GM12878 (cell line): Measurements from ENCODE around the gene PI4KA. TPM values are rescaled to one million over a fixed set of nuclear protein-coding genes. Genes with fewer than 3 reads are reported as not detected.

Source experiments
- ATAC-seq: fragments of 200-7000 bp; cut with Tn5 transposase; 3 replicates; pipeline ENCODE4 v1.9.1; 2020; ENCODE audit warnings: mild to moderate bottlenecking, moderate library complexity
- BruUV-seq: library from RNA; stranded (reverse); fragments of 400-500 nt; replicated peaks from 2 replicates; lab custom pipeline; 2021; lab: Mats Ljungman, UMichigan
- CTCF ChIA-PET: fragments of 300-600 bp; sonication (Branson Sonifier 250); formaldehyde crosslinking; extraction: SDS; loops from one replicate; lab custom pipeline; 2021; ENCODE audit warnings: inconsistent platforms; lab: Yijun Ruan, JAX
- POLR2A ChIA-PET: fragments of 350-600 bp; formaldehyde crosslinking; extraction: SDS; loops from one replicate; lab custom pipeline; 2021; ENCODE audit warnings: inconsistent platforms; lab: Charles Lee
- RAD21 ChIA-PET: fragments of 300-600 bp; sonication (Branson Sonifier 250); formaldehyde crosslinking; loops from one replicate; lab custom pipeline; 2023; ENCODE audit warnings: antibody characterized with exemption; ENCODE audit not compliant: unreplicated experiment; lab: Charles Lee
- SMC1A ChIA-PET: fragments of 300-600 bp; sonication (Branson Sonifier 250); formaldehyde crosslinking; loops from one replicate; lab custom pipeline; 2023; ENCODE audit not compliant: unreplicated experiment, uncharacterized antibody; lab: Charles Lee
- DNase-seq: peaks from one replicate; pipeline ENCODE4 v3.0.0-alpha.2; 2011; ENCODE audit warnings: low read depth, low spot score
- FAIRE-seq: peaks from 3 replicates; lab custom pipeline; 2011; peaks lifted over from hg19 to GRCh38; lab: Jason Lieb, UNC
- H2AFZ ChIP-seq: 2 replicates; pipeline ENCODE4 v1.6.0; 2011; ENCODE audit warnings: low read depth, low read length, control low read depth; ENCODE audit not compliant: control insufficient read depth
- H3K27ac ChIP-seq: 2 replicates; pipeline ENCODE4 v1.5.1; 2011; ENCODE audit warnings: control low read depth; ENCODE audit not compliant: control insufficient read depth, insufficient read depth
- H3K27me3 ChIP-seq, 2 experiments: replicated peaks in 1 of 2; 2 replicates each; pipeline versions ENCODE4 v1.6.0 to v1.6.1; 2011; ENCODE audit warnings: low read length in 1 of 2; ENCODE audit not compliant: control insufficient read depth in 2 of 2, insufficient read depth in 2 of 2
- H3K36me3 ChIP-seq, 2 experiments: 2 replicates each; pipeline ENCODE4 v1.5.1; 2011; ENCODE audit warnings: low read length in 1 of 2; ENCODE audit not compliant: control insufficient read depth in 2 of 2, insufficient read depth in 2 of 2
- H3K4me1 ChIP-seq: 2 replicates; pipeline ENCODE4 v1.6.1; 2011; ENCODE audit warnings: mild to moderate bottlenecking, low read length, moderate library complexity, mixed read lengths; ENCODE audit not compliant: control insufficient read depth, insufficient read depth
- H3K4me2 ChIP-seq: 2 replicates; pipeline ENCODE4 v1.6.0; 2011; ENCODE audit warnings: control low read depth; ENCODE audit not compliant: control insufficient read depth, insufficient read depth
- H3K4me3 ChIP-seq: fragments of 200-600 bp; sonication (generic); 2 replicates; pipeline ENCODE4 v1.5.1; 2016
- H3K79me2 ChIP-seq: 2 replicates; pipeline ENCODE4 v1.6.0; 2011; ENCODE audit warnings: low read length; ENCODE audit not compliant: control insufficient read depth, insufficient read depth
- H3K9ac ChIP-seq: 2 replicates; pipeline ENCODE4 v1.8.0; 2011; ENCODE audit warnings: low read length, control low read depth, mixed read lengths; ENCODE audit not compliant: control insufficient read depth, insufficient read depth
- H3K9me3 ChIP-seq: replicated peaks from 3 replicates; pipeline ENCODE4 v1.5.1; 2011; ENCODE audit warnings: mild to moderate bottlenecking, low read length; ENCODE audit not compliant: control insufficient read depth, insufficient read depth
- H4K20me1 ChIP-seq: 2 replicates; pipeline ENCODE4 v1.6.0; 2011; ENCODE audit not compliant: control insufficient read depth, insufficient read depth
- ASH2L ChIP-seq: fragments of 300-600, 200-600 bp; sonication (generic); IDR thresholded peaks from 2 replicates; pipeline ENCODE4 v1.6.1; 2017; ENCODE audit warnings: low read depth, mild to moderate bottlenecking, borderline replicate concordance
- CHD2 ChIP-seq: IDR thresholded peaks from 2 replicates; pipeline ENCODE4 v1.6.1; 2011; ENCODE audit warnings: low read depth, low read length, improper control_type of control experiment, borderline replicate concordance
- ELK1 ChIP-seq: IDR thresholded peaks from 2 replicates; pipeline ENCODE4 v1.6.1; 2012; ENCODE audit warnings: low read depth, low read length, improper control_type of control experiment
- IRF5 ChIP-seq: fragments of 450-650 bp; IDR thresholded peaks from 2 replicates; pipeline ENCODE4 v1.6.1; 2017; ENCODE audit warnings: borderline replicate concordance
- KLF5 ChIP-seq: fragments of 450-650 bp; IDR thresholded peaks from 2 replicates; pipeline ENCODE4 v1.6.1; 2014; ENCODE audit warnings: mild to moderate bottlenecking; ENCODE audit not compliant: partially characterized antibody
- MAX ChIP-seq: IDR thresholded peaks from 2 replicates; pipeline ENCODE4 v1.6.1; 2012; ENCODE audit warnings: low read depth, low read length, improper control_type of control experiment
- MYB ChIP-seq: fragments of 150-350 bp; IDR thresholded peaks from 2 replicates; pipeline ENCODE4 v1.6.1; 2014; ENCODE audit warnings: mild to moderate bottlenecking, low read depth, low read length, borderline replicate concordance
- NKRF ChIP-seq: fragments of 450-650 bp; conservative IDR thresholded peaks from 2 replicates; pipeline ENCODE4 v1.6.1; 2017; ENCODE audit warnings: mild to moderate bottlenecking, moderate library complexity
- NR2C2 ChIP-seq: IDR thresholded peaks from 2 replicates; pipeline ENCODE4 v1.6.1; 2011; ENCODE audit warnings: borderline replicate concordance, low read depth; ENCODE audit not compliant: control insufficient read depth, insufficient read length
- RAD51 ChIP-seq: fragments of 450-650 bp; IDR thresholded peaks from 2 replicates; pipeline ENCODE4 v1.6.1; 2016; ENCODE audit warnings: moderate library complexity, mild to moderate bottlenecking, inconsistent platforms
- RB1 ChIP-seq: fragments of 450-650 bp; formaldehyde crosslinking; IDR thresholded peaks from 2 replicates; pipeline ENCODE4 v1.6.1; 2017; ENCODE audit warnings: mild to moderate bottlenecking, borderline replicate concordance
- RCOR1 ChIP-seq: conservative IDR thresholded peaks from 2 replicates; pipeline ENCODE4 v1.6.1; 2012; ENCODE audit warnings: low read depth, low read length, improper control_type of control experiment
- STAT1 ChIP-seq: fragments of 450-650 bp; conservative IDR thresholded peaks from 2 replicates; pipeline ENCODE4 v1.6.1; 2014; ENCODE audit warnings: antibody characterized with exemption, mild to moderate bottlenecking
- SUZ12 ChIP-seq: fragments of 200-600 bp; sonication (generic); IDR thresholded peaks from one replicate; pipeline ENCODE4 v1.6.1; 2018; ENCODE audit warnings: antibody characterized with exemption, mild to moderate bottlenecking; ENCODE audit not compliant: unreplicated experiment
- YBX1 ChIP-seq: fragments of 450-650 bp; IDR thresholded peaks from 2 replicates; pipeline ENCODE4 v1.6.1; 2016; ENCODE audit warnings: antibody characterized with exemption
- WGBS: methylation state at CpG from one replicate; pipeline ENCODE4 v1.1.6; 2016; ENCODE audit warnings: low lambda C conversion rate; ENCODE audit not compliant: insufficient replicate concordance, insufficient coverage; ENCODE audit errors: missing lambda C conversion rate; 5-methylcytosine and 5-hydroxymethylcytosine counted together
- in situ Hi-C: fragments of 300-500 bp; cut with MboI; formaldehyde crosslinking; loops from 9 replicates; pipeline ENCODE4 v1.14.3; 2018; ENCODE audit warnings: mixed read lengths
- intact Hi-C: fragments of 100-400 bp; cut with micrococcal nuclease; formaldehyde crosslinking; loops from one replicate; pipeline ENCODE4 v1.14.2; 2022; ENCODE audit not compliant: unreplicated experiment
- polyA plus RNA-seq, 11 experiments: library from polyadenylated mRNA; depleted of rRNA in 4 of 11; unstranded in 6 of 11; stranded (reverse) in 5 of 11; fragments of >200 nt; fragmentation: Nextera tagmentation in 4 of 11; fragmentation: Illumina TruSeq in 1 of 11; extraction: Ambion mirVana in 4 of 11; extraction: Trizol in 1 of 11; gene quantifications; 1 replicate in 1 of 11; 2 replicates in 10 of 11; pipeline versions ENCODE4 v1.2.1 to v1.2.3, GENCODE V29; 2011 to 2016; ENCODE audit warnings: inconsistent platforms in 2 of 11, missing spikeins in 2 of 11, low read depth in 1 of 11
- total RNA-seq, 4 experiments: library from RNA; depleted of rRNA in 3 of 4; stranded (reverse); fragments of >200 nt in 3 of 4; fragmentation: Illumina TruSeq in 1 of 4; extraction: Trizol in 1 of 4; gene quantifications; 2 replicates each; pipeline versions ENCODE4 v1.2.1 to v1.2.3, GENCODE V29; 2013 to 2021

PI4KA gene
- total and polyA plus RNA-seq, 10 of the 15 experiments (the other 5 are each of a cell fraction or from before 2014, with no cell fraction given) = 4.2 to 78.4 (median 42.1) TPM

GRCh38 chr22:20859615-20860014 is 1.0 kb upstream of the PI4KA start:
- peak overlapping the region; percentile 99 for H3K4me3 ChIP-seq
- 43% methylated on average over 8 of the region's 8 CpGs for WGBS
- no peak for FAIRE-seq
- H3K79me2 ChIP-seq = peaks cover 39% of the 10 kb centered on the region
- no peaks in the 10 kb centered on the region for H3K9me3 ChIP-seq
- intact Hi-C loops = no loop called here
- no peak for DNase-seq
- H2AFZ ChIP-seq = peak overlapping the region; percentile 96
- TF ChIP-seq ELK1 = no peak
- no peak for TF ChIP-seq NKRF
- no peak for TF ChIP-seq KLF5
- no peak for TF ChIP-seq NR2C2
- TF ChIP-seq CHD2 = no peak
- TF ChIP-seq ASH2L = no peak
- TF ChIP-seq RB1 = no peak
- TF ChIP-seq STAT1 = no peak
- TF ChIP-seq RAD51 = no peak
- TF ChIP-seq IRF5 = no peak
- no peak for TF ChIP-seq RCOR1
- no peak for TF ChIP-seq YBX1
- no peak for TF ChIP-seq MAX
- TF ChIP-seq SUZ12 = no peak
- no peak for TF ChIP-seq MYB
- ChIA-PET POLR2A (interaction anchor here (0.5 kb wide), 2 partner anchors 21 to 903 kb away, joined by 3 to 5 read pairs; no protein-coding TSS in a partner anchor), SMC1A (interaction anchor here (1.1 kb wide), 1 partner anchor 8 kb away, joined by 4 read pairs; no protein-coding TSS in a partner anchor), RAD21 (interaction anchor here (1.0 kb wide), 1 partner anchor 69 kb away, joined by 3 read pairs; no protein-coding TSS in a partner anchor), CTCF (interaction anchor here (0.7 to 1.2 kb wide), 2 partner anchors 62 to 122 kb away, joined by 3 read pairs; partner anchors contain the start of gene LZTR1)
- H3K27ac ChIP-seq = peak overlapping the region; percentile 74
- in situ Hi-C loops = loop anchor here (10.0 kb wide), 1 partner anchor 55 kb away; the partner anchor contains the start of gene CRKL
- H3K4me2 ChIP-seq = peak overlapping the region; percentile 73
- peaks cover 0 to 2% of the 10 kb centered on the region in 2 experiments; a peak in 2 of 4 replicates for H3K36me3 ChIP-seq
- no peak for ATAC-seq
- TSS peak; percentile 82 for BruUV-seq
- peak overlapping the region; percentile 90 for H3K9ac ChIP-seq
- no peaks in the 10 kb centered on the region for H4K20me1 ChIP-seq
- H3K4me1 ChIP-seq = peaks cover 6% of the 10 kb centered on the region
- no peaks in the 10 kb centered on the region for H3K27me3 ChIP-seq
